Osteocyte (in vitro differentiated cells): ENCODE results near the gene NSMCE3. TPM values are rescaled to one million over a fixed set of nuclear protein-coding genes. Genes with fewer than 3 reads are reported as not detected.

Experiments used
- DNase-seq: peaks from one replicate; pipeline ENCODE4 v3.0.0; 2021; ENCODE audit warnings: mixed read lengths; ENCODE audit not compliant: unreplicated experiment; ENCODE audit errors: extremely low spot score
- H3K27ac Mint-ChIP-seq: one replicate; pipeline ENCODE4 v1.8.0; 2021; ENCODE audit warnings: mild to moderate bottlenecking, mixed read lengths; ENCODE audit not compliant: unreplicated experiment
- H3K27me3 Mint-ChIP-seq: one replicate; pipeline ENCODE4 v1.8.0; 2021; ENCODE audit warnings: mixed read lengths; ENCODE audit not compliant: unreplicated experiment
- H3K36me3 Mint-ChIP-seq: one replicate; pipeline ENCODE4 v1.8.0; 2021; ENCODE audit warnings: mixed read lengths; ENCODE audit not compliant: unreplicated experiment
- H3K4me1 Mint-ChIP-seq: one replicate; pipeline ENCODE4 v1.8.0; 2021; ENCODE audit warnings: mixed read lengths; ENCODE audit not compliant: unreplicated experiment
- H3K4me3 Mint-ChIP-seq: one replicate; pipeline ENCODE4 v1.8.0; 2021; ENCODE audit warnings: mild to moderate bottlenecking, moderate library complexity, mixed read lengths; ENCODE audit not compliant: unreplicated experiment
- H3K9me3 Mint-ChIP-seq: one replicate; pipeline ENCODE4 v1.8.0; 2021; ENCODE audit warnings: mixed read lengths; ENCODE audit not compliant: unreplicated experiment
- CTCF ChIP-seq: fragments of 200-600 bp; sonication (generic); IDR thresholded peaks from 2 replicates; pipeline ENCODE4 v1.5.0; 2021; ENCODE audit warnings: antibody characterized with exemption, mild to moderate bottlenecking, moderate library complexity
- total RNA-seq: library from RNA; stranded (reverse); gene quantifications from 2 replicates; pipeline ENCODE4 v1.2.1, GENCODE V29; 2021

Gene NSMCE3
- total RNA-seq, 1 donor from 2014 or later = 9.9 TPM

GRCh38 chr15:29280514-29280913 is 10.9 kb upstream of the NSMCE3 start:
- H3K27me3 Mint-ChIP-seq = no peaks in the 10 kb centered on the region
- no peaks in the 10 kb centered on the region for H3K9me3 Mint-ChIP-seq

GRCh38 chr15:29278436-29279105 is 8.9 kb upstream of the NSMCE3 start:
- Mint-ChIP-seq H3K36me3 (no peaks in the 10 kb centered on the region), H3K4me3 (no peak overlapping the region), H3K27ac (no peak overlapping the region), H3K4me1 (peaks cover 7% of the 10 kb centered on the region), H3K27me3 (no peaks in the 10 kb centered on the region), H3K9me3 (no peaks in the 10 kb centered on the region)
- no peak for DNase-seq
- TF ChIP-seq CTCF = no peak

More at GRCh38 chr15:29280514-29280913, 10.9 kb upstream of the NSMCE3 start:
- DNase-seq = no peak
- Mint-ChIP-seq H3K36me3 (no peaks in the 10 kb centered on the region), H3K4me3 (no peak overlapping the region), H3K27ac (no peak overlapping the region), H3K4me1 (peaks cover 7% of the 10 kb centered on the region)
- no peak for TF ChIP-seq CTCF

- no peak for DNase-seq
- H3K4me1 Mint-ChIP-seq = peaks cover 7% of the 10 kb centered on the region
- H3K9me3 Mint-ChIP-seq = no peaks in the 10 kb centered on the region
- no peak overlapping the region for H3K4me3 Mint-ChIP-seq
- H3K27ac Mint-ChIP-seq = no peak overlapping the region
- no peaks in the 10 kb centered on the region for H3K36me3 Mint-ChIP-seq
- H3K27me3 Mint-ChIP-seq = no peaks in the 10 kb centered on the region
- TF ChIP-seq CTCF = no peak
These were observed 6.7 kb upstream of the NSMCE3 start for GRCh38 chr15:29276366-29276765.

GRCh38 chr15:29275855-29276254 is 6.2 kb upstream of the NSMCE3 start:
- no peak for TF ChIP-seq CTCF
- no peak overlapping the region for H3K27ac Mint-ChIP-seq
- no peaks in the 10 kb centered on the region for H3K9me3 Mint-ChIP-seq
- H3K4me1 Mint-ChIP-seq = peaks cover 7% of the 10 kb centered on the region
- no peaks in the 10 kb centered on the region for H3K27me3 Mint-ChIP-seq
- no peak overlapping the region for H3K4me3 Mint-ChIP-seq
- DNase-seq = no peak
- H3K36me3 Mint-ChIP-seq = no peaks in the 10 kb centered on the region

GRCh38 chr15:29274946-29275345 is 5.3 kb upstream of the NSMCE3 start:
- Mint-ChIP-seq H3K36me3 (no peaks in the 10 kb centered on the region), H3K9me3 (no peaks in the 10 kb centered on the region), H3K4me1 (peaks cover 13% of the 10 kb centered on the region), H3K27ac (no peak overlapping the region), H3K27me3 (no peaks in the 10 kb centered on the region), H3K4me3 (no peak overlapping the region)
- no peak for TF ChIP-seq CTCF
- no peak for DNase-seq
